ENCODE measurements around the gene ZC3H12C. TPM values are rescaled to one million over a fixed set of nuclear protein-coding genes. Genes with fewer than 3 reads are reported as not detected.

ZC3H12C gene
- total RNA-seq, 6 experiments from 2014 or later = 3.0 to 6.4 (median 5.0) TPM

DNA sequence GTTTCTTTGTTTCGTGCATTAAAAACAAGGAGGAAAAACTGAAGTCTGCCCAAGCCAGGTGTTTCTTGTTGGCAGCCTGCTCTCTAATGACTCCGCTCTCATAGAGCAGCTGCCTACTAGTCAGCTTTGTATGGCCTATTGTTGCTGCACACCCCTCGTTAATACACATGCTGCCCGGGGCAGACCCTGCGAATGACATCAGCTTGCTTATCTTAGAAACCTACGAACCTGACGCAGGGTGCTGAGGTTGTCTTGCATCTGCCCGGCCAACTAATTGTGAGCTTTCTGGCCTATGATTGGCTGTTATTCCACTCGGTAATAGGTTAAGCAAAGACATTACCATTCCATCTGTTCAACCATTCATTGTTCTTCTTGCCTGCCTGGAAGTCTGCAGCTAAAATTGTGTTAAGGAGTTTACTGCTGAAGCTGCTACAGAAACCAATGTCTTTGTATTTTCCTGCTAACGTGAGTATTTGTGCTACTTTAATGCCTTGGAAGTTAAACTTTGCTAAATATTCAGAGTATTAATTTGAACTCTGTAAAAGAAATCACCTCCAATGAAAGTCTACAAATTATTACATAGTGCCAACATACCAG is 37.5 kb downstream of the ZC3H12C start:
- TF ChIP-seq, protein P1, sequence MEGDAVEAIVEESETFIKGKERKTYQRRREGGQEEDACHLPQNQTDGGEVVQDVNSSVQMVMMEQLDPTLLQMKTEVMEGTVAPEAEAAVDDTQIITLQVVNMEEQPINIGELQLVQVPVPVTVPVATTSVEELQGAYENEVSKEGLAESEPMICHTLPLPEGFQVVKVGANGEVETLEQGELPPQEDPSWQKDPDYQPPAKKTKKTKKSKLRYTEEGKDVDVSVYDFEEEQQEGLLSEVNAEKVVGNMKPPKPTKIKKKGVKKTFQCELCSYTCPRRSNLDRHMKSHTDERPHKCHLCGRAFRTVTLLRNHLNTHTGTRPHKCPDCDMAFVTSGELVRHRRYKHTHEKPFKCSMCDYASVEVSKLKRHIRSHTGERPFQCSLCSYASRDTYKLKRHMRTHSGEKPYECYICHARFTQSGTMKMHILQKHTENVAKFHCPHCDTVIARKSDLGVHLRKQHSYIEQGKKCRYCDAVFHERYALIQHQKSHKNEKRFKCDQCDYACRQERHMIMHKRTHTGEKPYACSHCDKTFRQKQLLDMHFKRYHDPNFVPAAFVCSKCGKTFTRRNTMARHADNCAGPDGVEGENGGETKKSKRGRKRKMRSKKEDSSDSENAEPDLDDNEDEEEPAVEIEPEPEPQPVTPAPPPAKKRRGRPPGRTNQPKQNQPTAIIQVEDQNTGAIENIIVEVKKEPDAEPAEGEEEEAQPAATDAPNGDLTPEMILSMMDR (IDR thresholded peaks at IDR 0.05) = no peak
- Mint-ChIP-seq H3K27ac (no peak overlapping the region), H3K4me3 (no peak overlapping the region), H3K9me3 (no peaks in the 10 kb centered on the region), H3K36me3 (ENCODE audit: low read depth) (peaks cover under 1% of the 10 kb centered on the region; the same call in 1 of the 2 replicates), H3K27me3 (ENCODE audit: insufficient read depth) (no peaks in the 10 kb centered on the region), H3K4me1 (ENCODE audit: low read depth) (peaks cover 36% of the 10 kb centered on the region)
- no peak for DNase-seq

DNA sequence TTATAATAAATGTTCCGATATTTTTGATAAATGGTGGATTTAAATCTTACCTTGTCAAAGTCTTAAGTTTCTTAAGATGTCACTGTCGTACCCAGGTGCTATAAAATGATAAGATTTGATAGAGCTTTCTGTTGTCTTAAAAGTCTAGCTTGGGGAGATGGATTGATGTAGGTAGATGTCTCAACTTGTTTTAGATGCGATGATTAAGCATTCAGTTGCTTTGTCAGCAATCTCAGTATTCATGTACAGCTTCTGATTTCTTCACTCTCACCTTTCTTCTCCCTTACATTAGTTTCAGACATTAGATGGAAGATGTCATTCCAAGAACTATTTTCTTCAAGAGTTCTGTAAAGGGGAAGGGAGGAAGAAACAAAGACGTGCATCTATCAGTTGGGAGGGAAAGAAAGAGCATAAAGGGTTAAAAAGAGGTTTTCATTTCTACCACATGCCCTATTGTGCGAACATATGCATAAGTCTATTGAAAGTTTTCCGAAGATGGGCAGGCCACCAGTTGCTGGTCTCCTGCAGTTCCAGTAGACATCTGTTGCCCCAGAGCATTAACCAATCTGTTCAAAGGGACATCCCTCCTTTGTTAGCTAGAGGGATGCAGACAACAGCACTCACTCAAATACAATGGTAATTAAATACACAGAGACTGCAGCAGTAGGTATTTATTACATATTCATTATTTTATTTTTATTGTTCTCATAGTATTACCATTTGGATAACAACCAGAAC is 38.4 kb downstream of the ZC3H12C start:
- DNase-seq = no peak
- Mint-ChIP-seq H3K27me3 (ENCODE audit: insufficient read depth) (no peaks in the 10 kb centered on the region; the same call in 1 of the 2 replicates), H3K27ac (no peak overlapping the region), H3K36me3 (ENCODE audit: low read depth) (no peaks in the 10 kb centered on the region), H3K4me1 (ENCODE audit: low read depth) (peaks cover 28% of the 10 kb centered on the region), H3K4me3 (no peak overlapping the region), H3K9me3 (no peaks in the 10 kb centered on the region)
- TF ChIP-seq, protein P1 (IDR thresholded peaks at IDR 0.05) = no peak

DNA sequence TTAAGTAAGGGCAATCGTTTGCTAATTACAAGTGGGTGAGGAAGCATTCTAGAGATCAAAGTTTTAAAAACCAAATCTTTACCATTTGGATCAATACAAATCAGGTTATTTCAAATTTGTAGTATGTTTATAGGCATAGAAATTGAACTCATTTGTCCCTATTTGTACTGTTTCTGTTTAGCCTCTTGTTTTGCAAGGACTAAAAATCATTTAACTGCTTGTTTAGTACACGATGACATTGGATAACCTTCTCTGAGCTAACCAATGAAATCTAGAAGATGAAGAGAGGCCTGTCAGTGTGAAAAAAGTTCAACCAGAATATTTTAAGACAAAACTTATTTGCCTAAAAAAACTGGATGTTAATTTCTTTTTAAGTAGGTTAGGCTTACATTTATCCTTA is 40.0 kb downstream of the ZC3H12C start:
- Mint-ChIP-seq H3K27me3 (ENCODE audit: insufficient read depth) (no peaks in the 10 kb centered on the region; the same call in 1 of the 2 replicates), H3K36me3 (ENCODE audit: low read depth) (no peaks in the 10 kb centered on the region), H3K4me3 (no peak overlapping the region), H3K9me3 (no peaks in the 10 kb centered on the region), H3K4me1 (ENCODE audit: low read depth) (peaks cover 12% of the 10 kb centered on the region), H3K27ac (no peak overlapping the region)
- DNase-seq = no peak
- TF ChIP-seq, protein P1 (IDR thresholded peaks at IDR 0.05) = no peak

DNA sequence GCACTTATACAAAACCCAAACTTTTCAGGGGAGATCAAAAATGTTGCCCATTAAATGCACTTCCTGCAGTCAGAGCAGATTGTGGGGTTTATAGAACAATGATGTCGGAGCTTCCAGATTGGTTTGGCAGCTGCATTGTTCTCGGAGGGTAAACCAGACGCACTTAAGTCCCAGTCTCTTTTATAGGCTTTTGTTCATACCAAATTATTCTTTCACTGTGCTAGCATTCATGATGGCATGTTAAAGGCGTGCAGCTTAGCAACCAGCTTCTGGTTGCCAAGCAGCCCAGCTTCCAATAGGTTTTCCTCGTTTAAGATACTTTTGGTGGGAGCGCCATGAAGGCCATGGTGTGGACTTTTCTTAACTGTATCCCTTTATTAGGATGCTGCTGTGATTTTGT is 40.9 kb downstream of the ZC3H12C start:
- H3K4me1 Mint-ChIP-seq (ENCODE audit: low read depth) = peaks cover 6% of the 10 kb centered on the region
- no peak overlapping the region for H3K4me3 Mint-ChIP-seq

DNA sequence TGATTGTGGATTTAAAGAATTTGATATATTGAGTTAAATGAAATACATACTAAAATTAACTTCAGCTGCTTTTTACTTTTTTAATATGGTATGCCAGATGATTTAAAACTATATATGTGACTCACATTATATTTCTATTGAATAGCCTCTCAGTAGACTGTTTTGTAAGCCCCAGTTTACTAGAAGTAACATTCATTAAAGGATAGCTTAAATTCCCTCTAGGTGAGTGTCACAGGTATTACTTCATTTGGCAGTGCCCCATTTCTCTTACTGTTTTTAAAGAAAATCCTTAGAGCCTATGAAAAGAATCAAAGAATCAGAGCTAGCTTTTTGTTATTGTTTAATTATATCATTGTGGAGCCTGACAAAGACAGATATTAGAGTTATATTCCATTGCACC is 48.6 kb downstream of the ZC3H12C start:
- TF ChIP-seq, protein P1 (IDR thresholded peaks at IDR 0.05) = no peak
- Mint-ChIP-seq H3K36me3 (ENCODE audit: low read depth) (0 out of 2 replicates have a peak, but pooled peaks cover 5% of the 10 kb centered on the region), H3K4me3 (no peak overlapping the region), H3K4me1 (ENCODE audit: low read depth) (peaks cover 6% of the 10 kb centered on the region), H3K9me3 (no peaks in the 10 kb centered on the region), H3K27me3 (ENCODE audit: insufficient read depth) (no peaks in the 10 kb centered on the region; the same call in 1 of the 2 replicates), H3K27ac (no peak overlapping the region)
- DNase-seq = no peak

More for the DNA sequence above, 40.9 kb downstream of the ZC3H12C start:
- H3K27ac Mint-ChIP-seq = no peak overlapping the region
- H3K9me3 Mint-ChIP-seq = no peaks in the 10 kb centered on the region
- H3K36me3 Mint-ChIP-seq (ENCODE audit: low read depth) = no peaks in the 10 kb centered on the region
- no peaks in the 10 kb centered on the region; the same call in 1 of the 2 replicates for H3K27me3 Mint-ChIP-seq (ENCODE audit: insufficient read depth)
- TF ChIP-seq, protein P1 (IDR thresholded peaks at IDR 0.05) = no peak
- no peak for DNase-seq
